Epithelial cell of esophagus (primary cell): Measurements from ENCODE around the gene CACNG4.

Experiments used
- DNase-seq: peaks from one replicate; pipeline ENCODE4 v3.0.0; 2010; ENCODE audit warnings: low read depth
- H3K4me3 ChIP-seq: 2 replicates; pipeline ENCODE4 v1.5.1; 2011; ENCODE audit warnings: mild to moderate bottlenecking, low read length, control low read depth
- TF ChIP-seq, protein P1 (sequence below): IDR thresholded peaks from 2 replicates; pipeline ENCODE4 v1.5.1; 2011; ENCODE audit warnings: low read depth, mild to moderate bottlenecking, low read length, control low read depth, inconsistent platforms; ENCODE audit not compliant: insufficient read depth; ENCODE audit errors: missing control alignments

Gene CACNG4

DNA sequence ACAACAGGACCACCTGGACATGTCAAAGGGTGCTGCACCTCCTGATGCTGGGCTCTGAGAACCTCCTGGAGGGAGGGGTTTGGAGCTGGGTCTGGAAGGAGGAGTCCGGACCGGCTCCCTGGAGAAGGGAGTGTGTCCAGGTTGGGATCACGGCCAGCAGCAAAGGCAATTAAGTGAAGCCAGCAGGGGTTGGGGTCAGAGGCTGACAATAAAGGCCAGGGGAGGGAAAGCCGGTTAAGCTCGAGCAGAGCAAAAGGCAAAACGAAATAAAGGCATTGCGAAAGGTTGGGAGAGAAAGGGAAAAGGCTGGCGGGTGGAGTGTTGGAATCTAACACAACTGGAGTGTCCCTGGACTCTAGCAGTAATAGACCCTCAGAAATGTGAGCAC lies 992 bp upstream of the CACNG4 start:
- H3K4me3 ChIP-seq, result no peak overlapping the region
- TF ChIP-seq, protein P1, sequence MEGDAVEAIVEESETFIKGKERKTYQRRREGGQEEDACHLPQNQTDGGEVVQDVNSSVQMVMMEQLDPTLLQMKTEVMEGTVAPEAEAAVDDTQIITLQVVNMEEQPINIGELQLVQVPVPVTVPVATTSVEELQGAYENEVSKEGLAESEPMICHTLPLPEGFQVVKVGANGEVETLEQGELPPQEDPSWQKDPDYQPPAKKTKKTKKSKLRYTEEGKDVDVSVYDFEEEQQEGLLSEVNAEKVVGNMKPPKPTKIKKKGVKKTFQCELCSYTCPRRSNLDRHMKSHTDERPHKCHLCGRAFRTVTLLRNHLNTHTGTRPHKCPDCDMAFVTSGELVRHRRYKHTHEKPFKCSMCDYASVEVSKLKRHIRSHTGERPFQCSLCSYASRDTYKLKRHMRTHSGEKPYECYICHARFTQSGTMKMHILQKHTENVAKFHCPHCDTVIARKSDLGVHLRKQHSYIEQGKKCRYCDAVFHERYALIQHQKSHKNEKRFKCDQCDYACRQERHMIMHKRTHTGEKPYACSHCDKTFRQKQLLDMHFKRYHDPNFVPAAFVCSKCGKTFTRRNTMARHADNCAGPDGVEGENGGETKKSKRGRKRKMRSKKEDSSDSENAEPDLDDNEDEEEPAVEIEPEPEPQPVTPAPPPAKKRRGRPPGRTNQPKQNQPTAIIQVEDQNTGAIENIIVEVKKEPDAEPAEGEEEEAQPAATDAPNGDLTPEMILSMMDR, result no peak
- DNase-seq, result no peak

DNA sequence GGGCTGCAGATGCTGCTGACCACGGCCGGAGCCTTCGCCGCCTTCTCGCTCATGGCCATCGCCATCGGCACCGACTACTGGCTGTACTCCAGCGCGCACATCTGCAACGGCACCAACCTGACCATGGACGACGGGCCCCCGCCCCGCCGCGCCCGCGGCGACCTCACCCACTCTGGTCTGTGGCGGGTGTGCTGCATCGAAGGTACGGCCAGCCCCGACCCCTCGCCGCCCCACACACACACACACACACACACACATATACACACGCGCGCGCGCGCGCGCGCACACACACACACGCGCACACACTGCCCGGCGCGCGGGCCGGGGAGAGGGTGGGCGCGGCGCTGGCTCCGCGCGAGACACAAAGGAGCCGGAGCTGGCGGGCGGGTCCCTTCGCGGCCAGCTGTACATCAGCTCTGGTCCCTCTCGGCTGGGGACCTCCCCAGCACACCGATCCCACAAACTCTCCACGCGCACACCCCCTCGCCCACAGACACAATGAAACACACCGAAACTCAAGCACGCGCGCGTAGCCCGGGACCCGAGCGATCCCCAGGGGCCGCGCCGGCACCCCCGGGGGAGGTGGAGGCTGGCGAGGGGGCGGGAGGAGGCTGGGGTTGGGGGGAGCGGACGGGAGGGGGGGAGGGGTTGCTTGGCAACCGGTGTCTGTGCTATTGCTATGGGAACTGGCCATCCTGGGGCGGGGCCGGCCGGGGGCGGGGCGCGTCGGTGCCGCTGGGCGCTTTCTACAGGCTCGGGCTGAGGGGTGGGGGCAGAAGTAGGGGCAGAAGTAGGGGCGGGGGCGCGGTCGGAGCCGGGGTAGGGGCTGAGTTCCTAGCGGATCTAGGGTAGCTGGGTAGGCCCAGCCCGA lies 658 bp downstream of the CACNG4 start:
- TF ChIP-seq, protein P1, result no peak
- H3K4me3 ChIP-seq, result peak overlapping the region; percentile 38
- DNase-seq, result no peak

DNA sequence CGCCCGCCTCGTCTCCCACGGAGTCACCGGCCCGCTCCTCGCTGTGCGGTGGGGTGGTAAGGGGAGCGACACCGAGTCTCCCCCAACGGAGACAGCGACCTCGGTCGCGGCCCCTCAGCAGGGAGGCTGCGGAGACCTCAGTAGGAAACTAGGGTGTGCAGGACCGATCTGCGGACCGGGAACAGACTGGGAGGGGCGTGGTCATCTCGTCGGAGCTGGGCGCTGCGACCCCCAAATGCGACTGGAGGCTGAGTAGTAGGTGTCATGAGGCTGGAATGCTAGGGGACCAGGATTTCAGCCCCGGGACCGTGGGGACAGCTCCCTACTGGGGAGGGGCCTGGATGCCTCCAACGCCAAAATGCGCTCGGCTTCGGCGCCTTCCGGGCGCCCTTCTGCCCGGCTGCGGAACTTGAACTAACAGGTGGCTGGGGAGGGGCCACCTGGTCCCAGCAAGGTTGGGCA lies 1.3 kb downstream of the CACNG4 start:
- DNase-seq, result no peak
- peak overlapping the region; percentile 35 for H3K4me3 ChIP-seq
- TF ChIP-seq, protein P1, result no peak

- no peak overlapping the region for H3K4me3 ChIP-seq
- DNase-seq, result no peak
- TF ChIP-seq, protein P1, result no peak
Observed at GRCh38 chr17:66966298-66966697, 1.8 kb downstream of the CACNG4 start.

DNA sequence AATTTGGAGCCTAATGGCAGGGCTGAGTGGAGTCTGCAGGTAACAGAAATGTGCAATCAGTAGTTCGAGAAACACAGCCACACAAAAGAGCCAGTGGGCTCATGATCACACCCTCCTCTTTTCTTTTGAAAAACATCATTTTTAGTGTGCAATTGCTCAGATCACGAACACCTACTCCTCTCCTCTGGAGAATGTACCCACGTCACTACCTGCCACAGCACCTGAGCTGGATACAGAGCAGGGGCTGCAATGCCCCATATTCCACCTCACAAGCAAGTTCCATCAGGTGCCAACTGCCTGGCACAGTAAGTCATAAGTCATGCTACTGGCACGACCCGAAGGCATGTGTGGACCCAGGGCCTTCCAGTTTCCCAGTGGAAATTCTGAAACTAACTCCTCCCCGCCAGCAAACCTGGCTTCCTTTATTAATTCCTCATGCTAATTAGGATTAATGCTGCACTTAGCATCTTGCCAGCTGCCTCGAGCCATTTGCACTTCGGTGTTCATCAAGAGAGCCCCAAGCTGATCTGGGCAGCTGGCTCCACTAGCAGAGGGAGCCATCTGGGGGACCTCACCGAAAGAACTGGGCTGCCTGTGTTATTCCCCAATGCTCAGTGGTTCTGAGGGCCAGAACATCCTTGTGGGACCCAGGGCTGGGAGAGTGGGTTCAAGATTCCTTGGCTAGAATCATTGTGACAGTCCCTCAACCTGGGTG lies 2.4 kb downstream of the CACNG4 start:
- TF ChIP-seq, protein P1, result no peak
- no peak overlapping the region for H3K4me3 ChIP-seq
- no peak for DNase-seq

DNA sequence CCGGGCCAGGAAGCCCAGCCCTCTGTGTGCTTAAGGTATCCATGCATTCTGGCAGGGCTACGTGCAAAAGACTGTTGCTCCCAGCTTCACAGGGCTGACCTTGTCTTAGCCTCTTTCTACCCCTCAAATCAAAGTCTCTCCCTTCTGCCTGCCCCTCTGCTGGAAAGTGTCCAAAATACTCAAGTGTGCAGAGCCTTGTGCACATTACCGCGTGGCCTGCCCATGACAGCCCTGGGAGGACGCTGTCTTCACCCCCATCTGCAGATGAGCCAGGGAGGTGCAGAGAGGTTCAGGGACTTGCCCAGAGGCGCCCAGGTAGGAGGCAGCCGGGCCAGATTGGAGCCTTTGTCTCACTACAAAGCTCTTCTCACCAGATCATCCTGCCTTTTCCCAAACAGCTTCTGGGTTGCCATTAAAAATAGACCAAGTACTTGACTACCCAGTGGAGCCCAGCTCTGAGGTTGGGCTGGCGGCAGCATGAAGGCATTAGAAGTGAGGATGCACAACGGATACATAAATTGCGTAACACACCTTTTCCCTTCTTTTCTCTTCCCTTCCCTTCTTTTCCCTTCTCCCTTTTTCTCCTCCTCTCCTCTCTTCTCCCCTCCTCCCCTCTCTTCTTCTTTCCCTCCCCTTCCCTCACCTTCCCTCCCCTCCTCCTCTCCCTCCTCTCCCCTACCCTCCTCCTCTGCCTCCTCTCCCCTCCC lies 3.5 kb downstream of the CACNG4 start:
- TF ChIP-seq, protein P1, result no peak
- no peak overlapping the region for H3K4me3 ChIP-seq
- no peak for DNase-seq
